Thyroid gland (tissue), 4 donors: ENCODE results near the gene BTBD9.

Experiments used
- POLR2A ChIP-seq, 2 donors: fragments of 450-650 bp; IDR thresholded peaks; one replicate each; pipeline ENCODE4 v1.6.1; 2017; ENCODE audit warnings: antibody characterized with exemption in 2 of 2, mild to moderate bottlenecking in 2 of 2, moderate library complexity in 1 of 2
- TF ChIP-seq, protein P1 (sequence below), 6 experiments: fragments of 200-600 bp in 3 of 6; fragments of 450-650 bp in 3 of 6; sonication (generic) in 3 of 6; IDR thresholded peaks; one replicate each; pipeline ENCODE4 v1.5.1; 2016 to 2019; ENCODE audit warnings: antibody characterized with exemption in 6 of 6, mild to moderate bottlenecking in 2 of 6, inconsistent platforms in 1 of 6, moderate library complexity in 1 of 6

DNA sequence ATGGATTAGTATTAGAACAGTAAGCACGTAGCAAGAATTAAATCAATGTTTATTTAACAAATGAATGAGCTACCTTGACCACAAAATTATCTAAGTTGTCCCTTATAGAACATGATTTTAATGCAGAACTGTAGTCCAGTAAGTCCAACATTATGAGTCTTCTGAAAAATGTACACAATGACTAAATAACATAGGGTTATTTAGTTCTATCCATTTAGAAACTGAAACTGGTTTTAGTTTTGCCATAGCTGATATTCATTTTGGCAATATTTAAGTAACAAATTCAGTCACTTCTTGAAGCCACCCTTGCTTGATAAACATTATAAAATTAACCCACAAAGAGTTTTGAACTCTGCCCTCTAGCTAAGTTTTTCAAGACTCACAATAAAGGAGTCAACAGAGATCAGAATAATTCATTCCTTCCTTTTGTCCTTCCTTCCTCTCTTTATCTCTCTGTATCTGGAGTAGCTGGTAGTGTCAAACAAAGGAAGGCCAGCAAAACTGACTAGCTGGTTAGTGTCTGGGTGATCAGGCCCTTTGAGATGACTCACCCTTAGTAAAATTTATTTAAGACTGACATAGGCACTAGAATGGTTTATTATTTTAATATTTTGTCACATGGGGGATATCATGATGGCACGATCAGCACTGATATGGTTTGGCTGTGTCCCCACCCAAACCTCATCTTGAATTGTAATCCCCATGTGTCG is 115.1 kb downstream of the BTBD9 start:
- no peak for TF ChIP-seq POLR2A (IDR thresholded peaks at IDR 0.05)
- TF ChIP-seq, protein P1, sequence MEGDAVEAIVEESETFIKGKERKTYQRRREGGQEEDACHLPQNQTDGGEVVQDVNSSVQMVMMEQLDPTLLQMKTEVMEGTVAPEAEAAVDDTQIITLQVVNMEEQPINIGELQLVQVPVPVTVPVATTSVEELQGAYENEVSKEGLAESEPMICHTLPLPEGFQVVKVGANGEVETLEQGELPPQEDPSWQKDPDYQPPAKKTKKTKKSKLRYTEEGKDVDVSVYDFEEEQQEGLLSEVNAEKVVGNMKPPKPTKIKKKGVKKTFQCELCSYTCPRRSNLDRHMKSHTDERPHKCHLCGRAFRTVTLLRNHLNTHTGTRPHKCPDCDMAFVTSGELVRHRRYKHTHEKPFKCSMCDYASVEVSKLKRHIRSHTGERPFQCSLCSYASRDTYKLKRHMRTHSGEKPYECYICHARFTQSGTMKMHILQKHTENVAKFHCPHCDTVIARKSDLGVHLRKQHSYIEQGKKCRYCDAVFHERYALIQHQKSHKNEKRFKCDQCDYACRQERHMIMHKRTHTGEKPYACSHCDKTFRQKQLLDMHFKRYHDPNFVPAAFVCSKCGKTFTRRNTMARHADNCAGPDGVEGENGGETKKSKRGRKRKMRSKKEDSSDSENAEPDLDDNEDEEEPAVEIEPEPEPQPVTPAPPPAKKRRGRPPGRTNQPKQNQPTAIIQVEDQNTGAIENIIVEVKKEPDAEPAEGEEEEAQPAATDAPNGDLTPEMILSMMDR (IDR thresholded peaks at IDR 0.05): no peak
